Common myeloid progenitor, CD34-positive (primary cell): ENCODE measurements around the gene RNASE11.
A peak's percentile ranks its signal among the peaks of the same experiment; 100 is the strongest.

Experiments
- CTCF ChIA-PET: fragments of 350-600 bp; sonication (Branson Sonifier 250); formaldehyde crosslinking; loops from one replicate; lab custom pipeline; 2021; ENCODE audit warnings: antibody characterized with exemption; lab: Charles Lee
- POLR2A ChIA-PET: fragments of 350-600 bp; sonication (Branson Sonifier 250); formaldehyde crosslinking; loops from one replicate; lab custom pipeline; 2021; ENCODE audit warnings: antibody characterized with exemption; lab: Charles Lee
- DNase-seq, 3 donors: peaks; one replicate each; pipeline versions ENCODE4 v3.0.0 to v3.0.0-alpha.2; 2013
- H3K27ac ChIP-seq, 2 experiments: 1 replicate in 1 of 2; 2 replicates in 1 of 2; pipeline ENCODE4 v1.7.0; 2013; ENCODE audit warnings: inconsistent platforms in 2 of 2, low read length in 2 of 2, mild to moderate bottlenecking in 2 of 2, low read depth in 1 of 2, moderate library complexity in 1 of 2; ENCODE audit not compliant: severe bottlenecking in 2 of 2, insufficient read depth in 1 of 2, poor library complexity in 1 of 2
- H3K27me3 ChIP-seq, 5 experiments: replicated peaks in 2 of 5; 1 replicate in 3 of 5; 2 replicates in 2 of 5; pipeline versions ENCODE4 v1.6.1 to v1.7.0; 2013; ENCODE audit warnings: low read length in 4 of 5, mild to moderate bottlenecking in 2 of 5, moderate library complexity in 2 of 5, inconsistent platforms in 1 of 5; ENCODE audit not compliant: insufficient read depth in 5 of 5, control insufficient read depth in 4 of 5
- H3K36me3 ChIP-seq, 4 experiments: 1 replicate in 2 of 4; 2 replicates in 2 of 4; pipeline versions ENCODE4 v1.6.1 to v1.7.0; 2013; ENCODE audit warnings: low read length in 3 of 4, control low read depth in 1 of 4, mild to moderate bottlenecking in 1 of 4; ENCODE audit not compliant: control insufficient read depth in 4 of 4, insufficient read depth in 4 of 4
- H3K4me1 ChIP-seq, 4 experiments: 1 replicate in 3 of 4; 2 replicates in 1 of 4; pipeline versions ENCODE4 v1.6.1 to v1.7.1; 2013; ENCODE audit warnings: low read length in 3 of 4, mild to moderate bottlenecking in 3 of 4, control low read depth in 1 of 4, inconsistent platforms in 1 of 4, moderate library complexity in 1 of 4; ENCODE audit not compliant: control insufficient read depth in 4 of 4, insufficient read depth in 4 of 4; ENCODE audit errors: control extremely low read depth in 1 of 4
- H3K4me3 ChIP-seq, 7 experiments: 1 replicate in 4 of 7; 2 replicates in 3 of 7; pipeline versions ENCODE4 v1.5.1 to v1.7.0; 2013; ENCODE audit warnings: mild to moderate bottlenecking in 7 of 7, low read length in 6 of 7, moderate library complexity in 6 of 7, inconsistent platforms in 2 of 7, low read depth in 2 of 7, control low read depth in 1 of 7; ENCODE audit not compliant: insufficient read depth in 4 of 7, control insufficient read depth in 1 of 7; ENCODE audit errors: extremely low read depth in 1 of 7
- H3K9me3 ChIP-seq, 5 experiments: 1 replicate in 4 of 5; 2 replicates in 1 of 5; pipeline versions ENCODE4 v1.6.1 to v1.7.1; 2013; ENCODE audit warnings: low read length in 4 of 5, mild to moderate bottlenecking in 2 of 5, inconsistent platforms in 1 of 5, low read depth in 1 of 5, moderate library complexity in 1 of 5; ENCODE audit not compliant: control insufficient read depth in 4 of 5, insufficient read depth in 2 of 5; ENCODE audit errors: control extremely low read depth in 1 of 5
- WGBS: methylation state at CpG from one replicate; pipeline ENCODE4 v1.1.5; 2013; ENCODE audit not compliant: insufficient coverage; 5-methylcytosine and 5-hydroxymethylcytosine counted together

Gene RNASE11

DNA sequence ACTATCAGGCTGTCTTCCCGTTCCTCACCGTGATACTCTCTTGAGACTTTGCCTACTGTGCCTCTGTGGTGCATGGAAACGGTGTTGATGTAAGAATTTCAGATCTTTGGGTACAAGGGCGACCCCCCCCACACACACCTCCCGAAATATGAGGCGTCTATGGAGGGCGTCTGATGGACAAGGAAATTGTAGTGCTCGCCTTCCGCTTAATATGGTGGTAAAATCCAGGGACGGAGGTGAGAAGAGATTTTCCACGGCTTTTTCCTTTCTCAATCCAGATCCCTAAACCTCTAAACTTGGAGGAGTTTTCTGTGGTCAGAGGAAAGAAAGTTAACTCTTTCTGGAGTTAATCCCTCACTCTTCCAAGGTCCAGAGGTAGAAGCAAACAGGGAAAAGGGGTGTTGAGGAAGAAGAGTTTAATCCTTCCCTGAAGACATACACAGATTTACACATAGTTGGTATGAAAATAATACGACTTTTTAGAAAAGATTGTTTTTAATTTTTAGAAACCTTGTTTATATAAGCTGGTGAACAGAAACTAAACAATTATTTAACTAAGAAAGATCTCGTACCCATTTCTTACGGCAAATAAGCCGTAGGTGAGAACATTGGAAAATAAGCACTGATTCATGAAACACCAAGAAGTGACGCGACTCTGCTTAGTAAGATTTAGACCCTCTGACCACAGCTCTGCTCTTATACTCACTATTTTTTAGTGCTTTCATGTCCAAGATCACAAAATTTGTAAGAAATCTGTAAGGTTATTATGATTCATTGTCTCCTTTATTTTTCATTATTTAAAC is 26.4 kb upstream of the RNASE11 start:
- ChIA-PET POLR2A (interaction anchor here (0.9 to 1.5 kb wide), 3 partner anchors 9 to 271 kb away, joined by 3 to 4 read pairs (median 3); partner anchors contain the start of gene PARP2), CTCF (interaction anchor here (0.6 to 3.1 kb wide), 9 partner anchors 9 to 302 kb away, joined by 3 to 14 read pairs (median 5); partner anchors contain the start of gene RNASE4)
- WGBS: 47% methylated on average over 3 of the region's 17 CpGs
- H3K36me3 ChIP-seq: no peaks in the 10 kb centered on the region
- H3K4me3 ChIP-seq: peak overlapping the region; percentile 49 to 90 (median 76)
- no peaks in the 10 kb centered on the region for H3K9me3 ChIP-seq
- peak in 2 of 3 donors; percentile 66 to 81 for DNase-seq
- H3K4me1 ChIP-seq: peaks cover 5 to 52% (median 22%) of the 10 kb centered on the region in 4 experiments
- H3K27me3 ChIP-seq: no peaks in the 10 kb centered on the region
- peak overlapping the region; percentile 0 to 49 for H3K27ac ChIP-seq

DNA sequence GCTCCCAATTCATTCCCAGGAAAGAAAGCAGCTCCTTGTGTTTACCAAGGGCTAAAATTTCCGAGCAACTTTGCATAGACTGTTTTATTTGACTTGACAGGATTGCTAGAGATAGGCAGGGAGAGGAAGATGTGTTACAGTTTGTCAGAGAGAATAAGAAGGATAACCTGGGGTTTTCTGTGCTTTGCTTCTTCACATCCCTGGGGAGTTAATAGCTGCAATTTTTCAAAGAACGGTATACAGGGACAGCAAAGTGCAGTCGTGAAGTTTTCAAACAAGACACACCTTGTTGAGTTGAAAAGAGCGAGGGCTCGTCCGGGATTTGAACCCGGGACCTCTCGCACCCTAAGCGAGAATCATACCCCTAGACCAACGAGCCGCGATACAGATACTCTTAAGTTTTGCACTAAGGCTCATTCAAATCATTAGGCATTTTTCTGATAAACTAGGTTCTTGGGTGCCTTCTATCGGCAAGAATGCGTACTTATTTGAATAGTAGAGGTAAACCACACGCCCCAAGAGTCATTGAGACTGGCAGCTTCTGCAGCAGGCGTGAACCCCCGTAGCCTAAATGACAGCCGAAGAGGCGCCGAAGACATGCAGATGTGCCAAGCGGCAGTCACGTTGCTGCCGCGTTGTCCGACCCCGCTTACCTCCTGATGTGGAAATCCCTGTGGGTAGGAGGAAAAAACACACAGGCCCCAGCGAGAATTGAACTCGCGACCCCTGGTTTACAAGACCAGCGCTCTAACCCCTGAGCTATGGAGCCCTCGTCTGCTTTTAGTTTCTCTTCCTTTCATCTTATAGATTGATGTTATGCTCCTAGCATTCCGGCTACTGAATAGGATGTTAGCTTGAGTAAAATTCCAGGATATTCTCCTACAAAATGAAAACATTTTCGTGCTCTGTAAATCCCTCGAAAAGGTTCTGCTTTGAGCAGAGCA is 25.6 kb upstream of the RNASE11 start:
- H3K9me3 ChIP-seq: no peaks in the 10 kb centered on the region
- POLR2A ChIA-PET: interaction anchor here (0.6 to 1.5 kb wide), 5 partner anchors 10 to 270 kb away, joined by 3 to 4 read pairs (median 3); partner anchors contain the start of gene PARP2
- peak; percentile 95 to 99 (median 98) for DNase-seq
- H3K4me1 ChIP-seq: peaks cover 5 to 49% (median 22%) of the 10 kb centered on the region in 4 experiments
- peak overlapping the region in 1 of 2 experiments; percentile 49 for H3K27ac ChIP-seq
- no peaks in the 10 kb centered on the region for H3K27me3 ChIP-seq
- 0% methylated on average over 32 of the region's 34 CpGs for WGBS
- CTCF ChIA-PET: interaction anchor here (0.8 to 3.1 kb wide), 16 partner anchors 9 to 295 kb away, joined by 3 to 14 read pairs (median 3); partner anchors contain the start of genes APEX1, OSGEP and RNASE4
- peak overlapping the region; percentile 49 to 90 (median 76) for H3K4me3 ChIP-seq
- H3K36me3 ChIP-seq: no peaks in the 10 kb centered on the region

DNA sequence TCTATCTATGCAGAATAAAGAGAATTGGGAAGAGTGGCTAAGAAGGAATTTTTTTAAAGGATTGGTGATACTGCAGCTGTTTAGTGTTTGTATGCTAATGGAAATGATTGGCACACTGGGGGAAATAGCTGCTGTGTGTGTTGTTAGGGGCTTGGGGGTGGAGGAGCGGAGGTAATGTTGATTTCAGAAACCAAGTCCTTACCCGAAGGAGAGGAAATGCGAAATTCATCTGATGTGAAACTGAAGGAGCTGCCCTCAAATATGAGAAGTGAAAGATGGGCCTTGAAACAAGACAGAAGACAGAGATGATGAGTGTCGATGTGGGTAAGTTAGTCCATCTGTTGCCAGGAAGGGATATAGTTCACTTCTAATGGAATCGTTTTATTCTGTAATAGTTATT is 24.6 kb upstream of the RNASE11 start:
- ChIA-PET POLR2A (interaction anchor here (1.1 to 1.5 kb wide), 2 partner anchors 18 to 71 kb away, joined by 3 to 4 read pairs; no protein-coding TSS in a partner anchor), CTCF (interaction anchor here (0.8 to 3.1 kb wide), 8 partner anchors 10 to 285 kb away, joined by 3 to 14 read pairs (median 6); partner anchors contain the start of gene RNASE4)
- Histone ChIP-seq H3K27ac (no peak overlapping the region), H3K4me3 (no peak overlapping the region), H3K9me3 (no peaks in the 10 kb centered on the region), H3K36me3 (no peaks in the 10 kb centered on the region), H3K27me3 (no peaks in the 10 kb centered on the region), H3K4me1 (peaks cover 5 to 40% (median 17%) of the 10 kb centered on the region in 4 experiments)
- WGBS: 38% methylated on average over 2 of the region's 5 CpGs
- peak in 1 of 3 donors; percentile 32 for DNase-seq

DNA sequence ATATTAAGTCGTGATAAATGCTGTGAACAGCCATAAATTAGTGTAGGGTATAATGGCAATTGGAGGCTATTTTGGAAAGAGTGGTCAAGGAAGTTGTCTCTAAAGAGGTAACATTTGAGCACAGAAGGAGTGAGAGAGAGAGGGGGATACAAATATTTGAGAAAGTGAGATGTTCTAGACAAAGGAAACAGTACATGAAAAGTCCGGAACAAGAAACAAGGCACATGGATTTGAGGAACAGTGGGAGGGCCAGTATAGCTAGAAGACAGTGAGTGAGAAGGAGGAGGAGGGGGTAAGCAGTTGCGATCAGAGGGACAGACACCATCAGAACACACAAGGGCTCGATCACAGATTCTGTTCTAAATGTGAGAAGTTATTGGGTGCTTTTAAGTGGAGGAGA is 23.5 kb upstream of the RNASE11 start:
- WGBS: 74% methylated on average over 4 of the region's 4 CpGs
- H3K27ac ChIP-seq: no peak overlapping the region

DNA sequence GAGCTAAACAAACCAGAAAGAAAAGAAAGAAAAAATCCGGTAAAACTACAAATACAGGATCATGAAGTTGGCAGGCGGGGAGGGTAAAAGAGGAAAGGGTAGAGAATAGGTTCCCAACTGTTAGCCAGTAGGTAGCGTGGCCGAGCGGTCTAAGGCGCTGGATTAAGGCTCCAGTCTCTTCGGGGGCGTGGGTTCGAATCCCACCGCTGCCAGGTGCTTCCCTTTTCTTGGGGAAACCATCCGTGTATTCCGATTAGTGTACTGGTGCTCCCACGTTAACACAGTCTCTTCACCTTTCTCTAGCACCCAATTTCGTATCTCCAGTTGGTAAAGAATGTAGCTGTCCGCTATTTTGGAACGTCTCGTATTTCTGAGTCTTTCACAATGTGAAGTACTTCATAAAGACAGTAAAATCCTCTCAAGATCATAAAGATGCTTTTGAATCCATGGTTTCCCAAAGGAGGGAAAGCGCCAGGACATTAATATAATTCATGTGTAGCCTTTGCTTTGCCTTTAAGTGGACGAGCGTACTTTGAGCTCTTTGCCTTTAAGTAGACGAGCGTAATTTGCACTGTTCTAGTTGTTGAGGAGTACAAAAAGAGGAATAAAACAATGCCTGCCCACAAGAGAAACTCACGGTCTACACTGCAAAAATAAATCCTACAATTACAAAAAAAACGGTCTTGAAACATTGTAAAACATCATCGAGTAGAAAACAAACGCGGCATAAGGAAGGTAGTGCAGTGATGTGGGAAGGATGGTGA is 22.4 kb upstream of the RNASE11 start:
- DNase-seq: peak; percentile 79 to 89 (median 89)
- ChIA-PET CTCF (interaction anchor here (0.6 to 7.5 kb wide), 26 partner anchors 10 to 292 kb away, joined by 3 to 91 read pairs (median 4); partner anchors contain the start of genes APEX1, OSGEP, PARP2 and TEP1), POLR2A (interaction anchor here (0.6 to 1.5 kb wide), 3 partner anchors 155 to 267 kb away, joined by 3 to 4 read pairs (median 3); partner anchors contain the start of gene APEX1)
- H3K36me3 ChIP-seq: no peaks in the 10 kb centered on the region
- peak overlapping the region; percentile 93 to 100 (median 98) for H3K4me3 ChIP-seq
- no peaks in the 10 kb centered on the region for H3K27me3 ChIP-seq
- peak overlapping the region; percentile 34 to 61 for H3K27ac ChIP-seq
- no peaks in the 10 kb centered on the region for H3K9me3 ChIP-seq
- WGBS: 5% methylated on average over 9 of the region's 27 CpGs
- peaks cover 7 to 35% (median 17%) of the 10 kb centered on the region in 4 experiments for H3K4me1 ChIP-seq

More for the DNA sequence above, 23.5 kb upstream of the RNASE11 start:
- Histone ChIP-seq H3K27me3 (no peaks in the 10 kb centered on the region), H3K4me3 (no peak overlapping the region), H3K36me3 (no peaks in the 10 kb centered on the region), H3K9me3 (no peaks in the 10 kb centered on the region), H3K4me1 (peaks cover 7 to 35% (median 17%) of the 10 kb centered on the region in 4 experiments)
- ChIA-PET CTCF (interaction anchor here (1.0 to 7.5 kb wide), 5 partner anchors 9 to 283 kb away, joined by 3 to 91 read pairs (median 8); no protein-coding TSS in a partner anchor), POLR2A (no interaction called here)
- DNase-seq: no peak
